NB4 (cell line): Measurements from ENCODE around the gene ARHGEF4.

Experiments
- MYC ChIP-seq: IDR thresholded peaks from 2 replicates; pipeline ENCODE4 v1.6.1; 2011; ENCODE audit warnings: low read depth, low read length
- TF ChIP-seq, protein P1 (sequence below): IDR thresholded peaks from one replicate; pipeline ENCODE4 v1.5.1; 2012; ENCODE audit warnings: low read depth, low read length

- TF ChIP-seq, protein P1, sequence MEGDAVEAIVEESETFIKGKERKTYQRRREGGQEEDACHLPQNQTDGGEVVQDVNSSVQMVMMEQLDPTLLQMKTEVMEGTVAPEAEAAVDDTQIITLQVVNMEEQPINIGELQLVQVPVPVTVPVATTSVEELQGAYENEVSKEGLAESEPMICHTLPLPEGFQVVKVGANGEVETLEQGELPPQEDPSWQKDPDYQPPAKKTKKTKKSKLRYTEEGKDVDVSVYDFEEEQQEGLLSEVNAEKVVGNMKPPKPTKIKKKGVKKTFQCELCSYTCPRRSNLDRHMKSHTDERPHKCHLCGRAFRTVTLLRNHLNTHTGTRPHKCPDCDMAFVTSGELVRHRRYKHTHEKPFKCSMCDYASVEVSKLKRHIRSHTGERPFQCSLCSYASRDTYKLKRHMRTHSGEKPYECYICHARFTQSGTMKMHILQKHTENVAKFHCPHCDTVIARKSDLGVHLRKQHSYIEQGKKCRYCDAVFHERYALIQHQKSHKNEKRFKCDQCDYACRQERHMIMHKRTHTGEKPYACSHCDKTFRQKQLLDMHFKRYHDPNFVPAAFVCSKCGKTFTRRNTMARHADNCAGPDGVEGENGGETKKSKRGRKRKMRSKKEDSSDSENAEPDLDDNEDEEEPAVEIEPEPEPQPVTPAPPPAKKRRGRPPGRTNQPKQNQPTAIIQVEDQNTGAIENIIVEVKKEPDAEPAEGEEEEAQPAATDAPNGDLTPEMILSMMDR, result no peak
- no peak for TF ChIP-seq MYC
These were observed 17.5 kb upstream of the ARHGEF4 start for GRCh38 chr2:130819226-130819607.
